HG03064 (cell line): ENCODE measurements around the gene CPA4.
"Not testable (repeated sequence)": the region's sequence is repeated elsewhere in the genome, so short reads cannot be mapped to it uniquely, and the experiment has no call there.

Experiments
- ATAC-seq: cut with Tn5 transposase; IDR thresholded peaks from one replicate; pipeline ENCODE4 v1.9.1; 2021; ENCODE audit warnings: low read depth; ENCODE audit not compliant: unreplicated experiment

The CPA4 gene

DNA sequence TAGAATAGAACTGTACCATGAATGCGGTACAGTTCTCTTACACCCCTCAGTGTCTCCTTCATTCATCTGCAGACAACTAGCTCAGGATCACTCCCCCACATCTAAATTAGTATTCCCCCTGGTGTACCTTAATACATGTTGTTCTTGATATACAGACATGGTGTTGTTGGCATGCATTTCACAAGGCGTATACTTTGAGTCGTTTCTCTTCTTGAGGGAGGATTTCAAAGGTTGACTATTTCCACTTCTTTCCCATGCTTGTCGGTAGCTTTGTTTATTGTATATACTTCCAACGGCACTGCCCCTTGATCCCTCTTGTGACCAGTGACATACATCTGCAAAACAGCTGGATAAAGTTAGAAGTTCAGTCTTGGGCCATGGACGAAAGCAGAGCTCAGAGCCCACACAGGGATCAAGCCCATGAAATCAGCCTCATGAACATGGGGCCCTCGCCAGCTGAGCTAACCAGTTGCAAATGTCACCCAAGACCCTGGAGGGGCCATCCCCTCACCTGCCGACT is 8.6 kb downstream of the CPA4 start:
- no peak for ATAC-seq

- no peak for ATAC-seq
Observed at GRCh38 chr7:130302649-130303048, 9.7 kb downstream of the CPA4 start.

GRCh38 chr7:130303127-130303526 is 10.2 kb downstream of the CPA4 start:
- no peak for ATAC-seq

GRCh38 chr7:130303551-130303950 is 10.6 kb downstream of the CPA4 start:
- no peak for ATAC-seq

GRCh38 chr7:130303982-130304381 is 11.0 kb downstream of the CPA4 start:
- ATAC-seq, result no peak

- no peak for ATAC-seq
Observed at GRCh38 chr7:130304878-130305277, 11.9 kb downstream of the CPA4 start.

DNA sequence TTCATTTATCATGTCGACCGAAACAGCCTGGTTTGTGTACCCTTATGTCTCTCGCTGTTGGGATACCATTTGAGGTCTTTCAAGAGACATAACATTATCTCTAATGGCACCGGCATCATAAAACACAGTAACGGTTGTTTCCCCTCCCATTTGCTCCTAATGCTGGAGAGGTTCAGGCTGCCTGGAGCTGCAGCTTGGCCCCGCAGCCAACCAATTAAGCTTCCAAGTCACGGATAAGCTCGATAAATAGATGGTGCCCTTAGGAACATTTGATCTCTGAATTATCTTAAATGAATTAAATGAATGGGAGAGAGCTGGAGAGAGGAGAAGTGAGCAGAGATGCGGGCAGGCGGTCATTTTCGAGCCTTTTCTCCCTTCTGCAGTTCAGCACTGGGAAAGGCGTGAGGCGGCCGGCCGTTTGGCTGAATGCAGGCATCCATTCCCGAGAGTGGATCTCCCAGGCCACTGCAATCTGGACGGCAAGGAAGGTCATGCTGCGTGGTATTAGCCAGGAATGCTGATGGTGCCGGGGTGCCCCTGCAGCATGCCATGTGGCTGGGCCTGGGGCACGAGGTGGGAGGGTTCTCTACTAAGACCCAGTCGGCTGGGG is 12.6 kb downstream of the CPA4 start:
- ATAC-seq, result no peak

- ATAC-seq, result no peak
Observed at GRCh38 chr7:130309986-130310385, 17.0 kb downstream of the CPA4 start.

DNA sequence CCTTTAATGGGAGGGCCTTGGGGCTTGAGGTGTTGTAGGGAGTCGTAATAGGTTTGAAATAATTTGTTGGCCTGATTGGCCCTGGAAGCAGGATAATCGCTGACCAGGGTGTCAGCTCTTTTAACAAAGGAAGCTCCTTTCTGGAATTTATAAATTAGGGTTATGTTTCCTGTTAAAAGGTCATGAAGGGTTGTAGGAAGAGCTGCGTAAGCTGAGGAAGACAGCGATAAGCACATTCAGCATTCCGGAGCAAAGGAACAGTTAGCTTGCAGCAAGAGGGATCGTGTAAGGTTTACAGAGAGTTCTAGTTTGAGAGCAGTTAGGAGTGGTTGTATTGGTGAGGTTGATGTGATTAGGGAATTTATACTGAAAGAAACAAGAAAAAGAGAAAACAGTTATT is 21.3 kb downstream of the CPA4 start:
- ATAC-seq, result no peak

GRCh38 chr7:130319541-130319940 is 26.6 kb downstream of the CPA4 start:
- ATAC-seq, result no peak

DNA sequence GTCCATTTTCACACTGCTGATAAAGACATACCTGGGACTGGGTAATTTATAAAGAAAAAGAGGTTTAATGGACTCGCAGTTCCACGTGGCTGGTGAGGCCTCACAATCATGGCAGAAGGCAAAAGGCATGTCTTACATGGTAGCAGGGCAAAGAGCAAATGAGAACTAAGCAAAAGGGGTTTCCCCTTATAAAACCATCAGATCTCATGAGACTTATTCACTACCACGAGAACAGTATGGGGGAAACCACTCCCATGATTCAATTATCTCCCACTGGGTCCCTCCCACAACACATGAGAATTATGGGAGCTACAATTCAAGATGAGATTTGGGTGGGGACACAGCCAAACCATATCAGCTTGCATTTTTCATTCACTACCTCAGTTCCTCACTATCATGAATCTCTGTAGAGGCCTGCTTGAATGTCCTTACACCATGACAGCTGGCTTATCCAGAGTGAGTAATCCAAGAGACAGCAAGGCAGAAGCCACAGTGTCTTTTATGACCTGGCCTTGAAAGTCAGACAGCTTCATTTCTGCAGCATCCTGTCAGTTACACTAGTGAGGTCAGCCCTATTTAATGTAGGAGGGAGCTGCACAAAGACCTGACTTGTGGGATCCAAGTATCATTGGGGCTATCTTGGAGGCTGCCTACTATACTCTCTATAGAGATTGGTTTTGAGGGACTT is 28.7 kb downstream of the CPA4 start:
- ATAC-seq, result not testable (repeated sequence)

- ATAC-seq, result no peak
Observed at GRCh38 chr7:130322615-130323014, 29.7 kb downstream of the CPA4 start.

DNA sequence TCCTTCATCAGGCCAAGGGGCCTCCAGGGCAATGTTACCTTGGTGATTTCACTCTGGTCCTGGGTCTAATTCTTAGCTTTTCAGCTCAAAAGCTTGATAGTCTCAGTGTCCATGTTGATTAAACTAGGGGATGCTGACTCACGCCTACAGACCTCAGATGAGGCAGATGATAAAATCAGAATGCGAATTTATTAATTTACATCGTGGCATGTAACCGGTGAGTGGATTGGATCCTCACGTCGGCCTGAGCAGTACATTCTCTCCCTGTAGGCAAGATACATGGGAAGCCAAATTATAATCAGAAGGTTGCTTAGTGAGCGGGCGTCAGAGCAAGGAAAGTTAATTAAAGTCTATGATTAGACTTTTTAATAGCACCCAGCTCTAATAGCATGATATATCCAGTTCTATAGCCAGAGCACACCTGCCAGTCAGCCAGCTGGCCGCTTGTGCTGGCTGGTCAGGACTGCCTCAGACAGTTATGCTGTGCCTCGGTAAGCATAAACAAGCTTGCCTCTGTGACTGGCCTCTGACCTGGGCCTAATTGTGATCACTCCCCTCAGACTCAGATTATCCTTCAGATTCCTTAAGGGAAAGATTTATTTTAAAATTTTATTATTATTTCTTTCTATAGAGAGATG is 31.5 kb downstream of the CPA4 start:
- ATAC-seq, result no peak

- no peak for ATAC-seq
Observed at GRCh38 chr7:130329681-130330080, 36.7 kb downstream of the CPA4 start.

DNA sequence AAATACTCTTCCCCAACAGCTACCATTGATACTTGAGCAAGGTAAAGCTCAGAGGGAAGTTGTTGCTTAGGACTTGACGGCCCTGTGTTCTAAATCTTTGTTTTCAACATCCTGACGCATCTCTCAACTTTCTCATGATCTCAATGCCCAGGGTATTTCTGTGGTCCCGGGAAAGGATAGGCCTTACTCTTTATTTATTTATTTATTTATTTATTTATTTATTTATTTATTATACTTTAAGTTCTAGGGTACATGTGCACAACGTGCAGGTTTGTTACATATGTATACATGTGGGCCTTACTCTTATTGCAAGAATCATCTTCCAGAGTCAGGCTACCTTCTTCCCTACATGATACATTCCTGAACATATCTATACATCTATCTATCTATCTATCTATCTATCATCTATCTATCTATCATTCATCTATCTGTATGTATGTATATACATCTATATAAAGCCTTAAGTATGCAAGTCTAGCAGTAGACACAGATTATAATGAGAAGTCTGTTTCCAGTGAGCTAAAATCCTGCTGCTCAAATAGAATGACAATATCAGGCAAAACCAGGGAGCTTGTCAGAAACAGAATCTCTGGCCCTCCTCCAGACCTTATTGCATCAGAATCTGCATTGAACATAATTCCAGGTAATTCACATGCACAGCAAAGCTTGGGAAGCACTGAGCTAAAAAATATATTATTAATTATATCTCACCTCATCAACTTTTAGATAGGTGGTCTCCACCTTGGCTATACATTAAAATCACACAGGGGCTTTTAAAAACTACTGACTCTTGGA is 39.5 kb downstream of the CPA4 start:
- ATAC-seq, result no peak

- ATAC-seq, result no peak
Observed at GRCh38 chr7:130333832-130334231, 40.9 kb downstream of the CPA4 start.

- no peak for ATAC-seq
Observed at GRCh38 chr7:130334274-130334673, 41.3 kb downstream of the CPA4 start.

GRCh38 chr7:130337410-130337971 is 44.5 kb downstream of the CPA4 start:
- no peak for ATAC-seq

- ATAC-seq, result no peak
Observed at GRCh38 chr7:130338233-130338632, 45.3 kb downstream of the CPA4 start.

GRCh38 chr7:130341882-130342281 is 48.9 kb downstream of the CPA4 start:
- ATAC-seq, result no peak
